ENCODE measurements around the gene DCAF11.

Gene DCAF11

DNA sequence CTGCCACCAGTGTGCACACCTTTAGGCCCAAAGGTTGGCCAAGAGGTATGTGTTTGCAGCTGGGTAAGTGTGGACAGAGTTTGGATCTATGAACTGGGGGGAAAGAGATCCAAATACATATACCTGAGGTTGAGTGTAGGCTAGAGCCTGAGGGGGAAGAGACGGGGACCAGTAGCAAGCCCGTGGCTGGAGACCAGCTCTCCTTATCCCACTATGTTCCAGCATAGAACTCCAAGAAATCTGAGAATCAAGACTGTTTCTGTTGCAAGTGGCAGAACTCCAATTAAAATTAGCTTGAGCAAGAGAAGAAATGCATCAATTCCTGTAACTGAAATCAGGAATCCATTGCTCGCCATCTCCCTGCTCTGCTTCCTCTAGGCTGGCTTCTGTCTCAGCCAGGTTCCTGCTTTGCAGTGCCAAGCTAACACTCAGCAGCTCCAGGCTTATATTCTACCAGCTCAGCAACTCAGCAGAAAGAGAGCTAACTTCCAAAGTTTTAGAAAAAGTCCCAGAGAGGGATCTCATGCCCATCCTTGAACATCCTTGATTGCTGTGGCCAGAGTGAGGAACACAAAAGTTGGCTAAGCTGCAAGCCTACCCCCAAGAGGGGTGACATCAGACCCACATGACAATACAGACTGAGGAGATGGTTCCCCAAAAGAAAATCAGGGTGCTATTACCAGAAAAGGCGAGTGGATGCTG is 21.9 kb upstream of the DCAF11 start:
- TF ChIP-seq TAF1 (IDR thresholded peaks at IDR 0.05; ENCODE audit: borderline replicate concordance, low read depth, low read length), result no peak
- TF ChIP-seq POLR2A (IDR thresholded peaks at IDR 0.05; ENCODE audit: low read depth, low read length), result no peak
- no peak for TF ChIP-seq POLR2AphosphoS5 (IDR thresholded peaks at IDR 0.05; ENCODE audit: low read depth, low read length)
- FAIRE-seq (no peak), DNase-seq (ENCODE audit: insufficient read length) (no peak)

DNA sequence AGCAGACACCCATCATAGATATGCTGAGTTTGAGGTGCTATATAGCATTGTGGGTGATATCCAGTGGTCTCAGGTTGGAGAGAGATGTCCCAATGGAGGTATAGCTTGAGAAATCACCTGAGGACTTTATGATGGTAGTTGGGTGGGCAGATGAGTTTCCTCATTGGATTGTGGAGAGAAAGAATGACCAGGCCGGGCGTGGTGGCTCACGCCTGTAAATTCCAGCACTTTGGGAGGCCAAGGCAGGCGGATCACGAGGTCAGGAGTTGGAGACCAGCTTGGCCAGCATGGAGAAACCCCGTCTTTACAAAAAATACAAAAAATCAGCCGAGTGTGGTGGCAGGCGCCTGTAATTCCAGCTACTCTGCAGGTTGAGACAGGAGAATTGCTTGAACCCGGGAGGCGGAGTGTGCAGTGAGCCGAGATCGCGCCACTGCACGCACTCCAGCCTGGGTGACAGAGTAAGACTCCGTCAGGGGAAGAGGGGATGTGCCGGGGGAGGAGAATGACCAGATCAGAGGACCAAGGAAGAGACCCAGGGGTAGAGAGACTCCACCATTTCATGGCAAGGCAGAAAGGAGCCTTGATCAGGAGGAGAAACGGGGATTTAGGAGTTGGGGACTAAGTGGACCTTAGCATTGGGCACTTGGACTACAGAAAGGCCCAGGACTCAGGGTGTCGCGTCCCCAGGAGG is 21.2 kb upstream of the DCAF11 start:
- no peak for DNase-seq (ENCODE audit: insufficient read length)
- FAIRE-seq, result no peak
- no peak for TF ChIP-seq POLR2A (IDR thresholded peaks at IDR 0.05; ENCODE audit: low read depth, low read length)
- no peak for TF ChIP-seq POLR2AphosphoS5 (IDR thresholded peaks at IDR 0.05; ENCODE audit: low read depth, low read length)
- no peak for TF ChIP-seq TAF1 (IDR thresholded peaks at IDR 0.05; ENCODE audit: borderline replicate concordance, low read depth, low read length)

DNA sequence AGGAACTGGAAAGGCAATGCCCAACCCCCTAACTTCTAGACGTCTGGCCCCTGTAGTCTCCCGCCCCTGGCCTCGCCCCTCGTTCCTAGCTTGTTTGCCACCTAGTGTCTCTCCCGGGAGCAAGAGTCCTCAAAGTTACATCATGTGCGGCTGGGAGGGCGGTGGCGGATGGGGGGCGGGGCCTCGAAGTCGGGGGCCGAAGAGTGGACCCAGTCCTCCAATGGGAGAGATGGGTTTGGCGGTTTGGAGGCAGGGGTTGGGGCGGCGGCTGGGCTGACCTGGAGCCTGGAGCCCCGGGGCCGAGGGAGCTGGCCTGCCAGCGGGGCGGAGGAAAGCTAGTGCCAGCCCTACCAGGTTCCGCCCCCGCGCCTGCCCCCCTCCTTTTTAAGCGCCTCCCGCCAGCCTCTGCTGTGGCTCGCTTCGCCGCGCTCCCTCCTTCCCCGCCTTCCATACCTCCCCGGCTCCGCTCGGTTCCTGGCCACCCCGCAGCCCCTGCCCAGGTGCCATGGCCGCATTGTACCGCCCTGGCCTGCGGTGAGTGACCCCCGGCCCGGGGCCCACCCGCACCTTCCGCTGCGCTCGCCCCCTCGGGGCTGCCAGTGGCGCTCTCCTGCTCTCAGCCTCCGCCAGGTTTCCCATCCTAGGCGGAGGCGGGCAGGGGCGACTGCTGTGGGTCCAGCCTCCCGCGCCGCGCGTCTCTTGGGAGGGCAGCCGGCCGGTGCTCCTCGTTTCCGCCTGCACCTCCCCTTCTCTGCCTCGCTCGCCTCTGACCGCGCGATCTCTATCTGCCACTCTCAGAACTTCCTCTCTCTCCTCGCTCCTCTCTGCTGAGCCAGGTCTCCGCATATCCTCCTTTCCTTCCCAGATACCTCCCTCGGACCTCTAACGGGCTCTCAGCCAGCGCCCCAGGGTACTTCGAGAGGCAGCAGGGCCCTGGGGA is 20.4 kb upstream of the DCAF11 start, which contains the start of gene PCK2:
PCK2 (plus strand) TSS at position 411 of the 940 bp plus-strand sequence; CDS start at position 506, 95 bp downstream.
- TF ChIP-seq POLR2AphosphoS5 (IDR thresholded peaks at IDR 0.05; ENCODE audit: low read depth, low read length) (peak; percentile 44), POLR2A (IDR thresholded peaks at IDR 0.05; ENCODE audit: low read depth, low read length) (peak; percentile 88; the same call in 1 of the 2 replicates), TAF1 (IDR thresholded peaks at IDR 0.05; ENCODE audit: borderline replicate concordance, low read depth, low read length) (peak; percentile 47)
- FAIRE-seq (peak; percentile 67), DNase-seq (ENCODE audit: insufficient read length) (peak; percentile 94)

DNA sequence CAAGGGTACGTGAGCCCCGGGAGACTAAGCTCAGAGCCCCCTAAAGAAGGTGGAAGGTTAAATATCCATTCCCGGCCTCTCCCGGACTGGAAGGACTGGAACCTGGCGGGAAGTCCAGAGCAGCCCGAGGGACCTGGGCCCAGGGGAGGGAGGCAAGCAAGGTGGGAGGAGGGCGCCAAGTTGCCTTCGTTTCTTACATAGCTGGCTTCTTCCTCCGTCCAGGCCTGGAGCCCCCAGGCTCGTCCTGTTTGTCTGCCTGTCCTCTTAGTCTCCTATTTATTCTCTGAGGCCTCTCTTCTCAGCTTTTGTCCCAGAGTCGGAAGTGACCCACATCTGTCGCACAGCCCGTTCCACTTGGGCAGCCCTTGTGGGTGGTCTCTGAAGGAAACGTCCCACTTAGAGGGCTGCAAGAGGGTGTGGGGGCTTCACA is 19.7 kb upstream of the DCAF11 start:
- DNase-seq (ENCODE audit: insufficient read length) (no peak), FAIRE-seq (no peak)
- TF ChIP-seq TAF1 (IDR thresholded peaks at IDR 0.05; ENCODE audit: borderline replicate concordance, low read depth, low read length) (no peak), POLR2AphosphoS5 (IDR thresholded peaks at IDR 0.05; ENCODE audit: low read depth, low read length) (no peak), POLR2A (IDR thresholded peaks at IDR 0.05; ENCODE audit: low read depth, low read length) (no peak)

- TF ChIP-seq TAF1 (IDR thresholded peaks at IDR 0.05; ENCODE audit: borderline replicate concordance, low read depth, low read length), result peak; percentile 99
- TF ChIP-seq POLR2AphosphoS5 (IDR thresholded peaks at IDR 0.05; ENCODE audit: low read depth, low read length), result peak; percentile 98
- peak; percentile 99 for TF ChIP-seq POLR2A (IDR thresholded peaks at IDR 0.05; ENCODE audit: low read depth, low read length)
- peak; percentile 91 for DNase-seq (ENCODE audit: insufficient read length)
- FAIRE-seq, result peak; percentile 93
These were observed 19.1 kb upstream of the DCAF11 start for GRCh38 chr14:24095271-24096068.

GRCh38 chr14:24096545-24097181 is 17.9 kb upstream of the DCAF11 start:
- DNase-seq (ENCODE audit: insufficient read length) (no peak), FAIRE-seq (no peak)
- TF ChIP-seq TAF1 (IDR thresholded peaks at IDR 0.05; ENCODE audit: borderline replicate concordance, low read depth, low read length) (no peak), POLR2AphosphoS5 (IDR thresholded peaks at IDR 0.05; ENCODE audit: low read depth, low read length) (no peak), POLR2A (IDR thresholded peaks at IDR 0.05; ENCODE audit: low read depth, low read length) (no peak)

GRCh38 chr14:24098229-24098926 is 16.2 kb upstream of the DCAF11 start:
- DNase-seq (ENCODE audit: insufficient read length) (no peak), FAIRE-seq (no peak)
- no peak for TF ChIP-seq TAF1 (IDR thresholded peaks at IDR 0.05; ENCODE audit: borderline replicate concordance, low read depth, low read length)
- no peak for TF ChIP-seq POLR2A (IDR thresholded peaks at IDR 0.05; ENCODE audit: low read depth, low read length)
- no peak for TF ChIP-seq POLR2AphosphoS5 (IDR thresholded peaks at IDR 0.05; ENCODE audit: low read depth, low read length)

- TF ChIP-seq POLR2AphosphoS5 (IDR thresholded peaks at IDR 0.05; ENCODE audit: low read depth, low read length) (no peak), TAF1 (IDR thresholded peaks at IDR 0.05; ENCODE audit: borderline replicate concordance, low read depth, low read length) (no peak), POLR2A (IDR thresholded peaks at IDR 0.05; ENCODE audit: low read depth, low read length) (no peak)
- FAIRE-seq (no peak), DNase-seq (ENCODE audit: insufficient read length) (no peak)
These were observed 15.4 kb upstream of the DCAF11 start for GRCh38 chr14:24098927-24099813.
